KMS-11 (cell line): ENCODE results near the gene ITIH1.
"Not testable (repeated sequence)": the region's sequence is repeated elsewhere in the genome, so short reads cannot be mapped to it uniquely, and the experiment has no call there.

Experiments
- H2AFZ ChIP-seq: fragments of 200-600 bp; sonication (generic); 2 replicates; pipeline ENCODE4 v1.6.1; 2016; ENCODE audit warnings: antibody characterized with exemption, mixed run types, low read depth
- H3K27ac ChIP-seq: fragments of 200-600 bp; sonication (generic); 2 replicates; pipeline ENCODE4 v1.6.1; 2016; ENCODE audit warnings: mild to moderate bottlenecking, mixed run types
- H3K27me3 ChIP-seq: fragments of 200-600 bp; sonication (generic); 2 replicates; pipeline ENCODE4 v1.6.1; 2017; ENCODE audit warnings: mild to moderate bottlenecking, low read depth, mixed run types, moderate library complexity; ENCODE audit not compliant: insufficient read depth
- H3K36me3 ChIP-seq: fragments of 200-600 bp; sonication (generic); 2 replicates; pipeline ENCODE4 v1.6.1; 2017; ENCODE audit warnings: mild to moderate bottlenecking, mixed run types; ENCODE audit not compliant: insufficient read depth
- H3K4me1 ChIP-seq: fragments of 200-600 bp; sonication (generic); 2 replicates; pipeline ENCODE4 v1.6.1; 2016; ENCODE audit warnings: mild to moderate bottlenecking, low read depth, mixed run types; ENCODE audit not compliant: poor library complexity, severe bottlenecking
- H3K4me2 ChIP-seq: fragments of 200-600 bp; sonication (generic); 2 replicates; pipeline ENCODE4 v1.7.0; 2016; ENCODE audit warnings: mild to moderate bottlenecking, mixed run types
- H3K4me3 ChIP-seq: fragments of 200-600 bp; sonication (generic); IDR thresholded peaks from 2 replicates; pipeline ENCODE4 v1.6.1; 2017; ENCODE audit warnings: low read depth, low read length, mixed read lengths; ENCODE audit not compliant: insufficient read depth
- H3K79me2 ChIP-seq: fragments of 200-600 bp; sonication (generic); 2 replicates; pipeline ENCODE4 v1.6.1; 2016; ENCODE audit warnings: low read depth, mixed run types; ENCODE audit not compliant: insufficient read depth
- H3K9ac ChIP-seq: fragments of 200-600 bp; sonication (generic); 2 replicates; pipeline ENCODE4 v1.6.1; 2016; ENCODE audit warnings: mild to moderate bottlenecking, mixed run types
- H4K20me1 ChIP-seq: fragments of 200-600 bp; sonication (generic); 2 replicates; pipeline ENCODE4 v1.6.1; 2016; ENCODE audit warnings: mild to moderate bottlenecking, mixed run types; ENCODE audit not compliant: insufficient read depth
- TF ChIP-seq, protein P1 (sequence below): fragments of 200-600 bp; sonication (generic); conservative IDR thresholded peaks from 2 replicates; pipeline ENCODE4 v1.6.1; 2017; ENCODE audit warnings: low read depth, mild to moderate bottlenecking, antibody characterized with exemption, low read length, moderate library complexity, mixed read lengths

ITIH1 gene

DNA sequence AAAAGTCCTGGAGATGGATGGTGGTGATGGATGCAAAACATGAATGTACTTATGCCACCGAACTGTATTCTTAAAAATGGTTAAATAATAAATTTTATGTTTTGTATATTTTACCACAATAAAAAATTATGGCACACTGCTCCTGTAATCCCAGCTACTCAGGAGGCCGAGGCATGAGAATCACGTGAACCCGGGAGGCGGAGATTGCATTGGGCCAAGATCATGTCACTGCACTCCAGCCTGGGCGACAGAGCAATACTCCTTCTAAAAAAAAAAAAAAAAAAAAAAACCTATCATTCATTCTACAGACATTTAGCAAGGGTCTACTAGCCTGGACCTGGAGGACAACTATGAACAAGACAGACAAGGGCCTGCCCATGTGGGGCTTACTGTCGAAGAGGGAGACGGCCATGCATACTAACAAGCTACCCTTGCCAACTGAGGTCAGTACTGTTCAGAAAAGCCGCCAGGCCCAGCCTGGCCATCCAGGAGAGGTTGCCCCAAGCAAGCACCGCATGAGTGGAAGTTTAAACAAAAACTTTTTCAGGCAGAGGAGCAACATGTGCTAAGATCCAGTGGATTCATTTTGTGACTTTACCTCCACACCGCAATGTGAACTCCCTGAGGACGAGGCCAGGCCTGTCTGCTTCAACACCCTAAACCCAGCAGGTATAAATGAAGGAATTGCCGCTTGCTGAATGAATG lies 3.9 kb upstream of the ITIH1 start:
- Histone ChIP-seq H3K36me3 (no peaks in the 10 kb centered on the region), H3K9ac (no peak overlapping the region), H3K27ac (no peak overlapping the region), H3K79me2 (no peaks in the 10 kb centered on the region), H2AFZ (no peak overlapping the region), H3K4me3 (no peak overlapping the region), H4K20me1 (no peaks in the 10 kb centered on the region), H3K27me3 (no peaks in the 10 kb centered on the region), H3K4me1 (peaks cover 9% of the 10 kb centered on the region), H3K4me2 (no peak overlapping the region)
- TF ChIP-seq, protein P1, sequence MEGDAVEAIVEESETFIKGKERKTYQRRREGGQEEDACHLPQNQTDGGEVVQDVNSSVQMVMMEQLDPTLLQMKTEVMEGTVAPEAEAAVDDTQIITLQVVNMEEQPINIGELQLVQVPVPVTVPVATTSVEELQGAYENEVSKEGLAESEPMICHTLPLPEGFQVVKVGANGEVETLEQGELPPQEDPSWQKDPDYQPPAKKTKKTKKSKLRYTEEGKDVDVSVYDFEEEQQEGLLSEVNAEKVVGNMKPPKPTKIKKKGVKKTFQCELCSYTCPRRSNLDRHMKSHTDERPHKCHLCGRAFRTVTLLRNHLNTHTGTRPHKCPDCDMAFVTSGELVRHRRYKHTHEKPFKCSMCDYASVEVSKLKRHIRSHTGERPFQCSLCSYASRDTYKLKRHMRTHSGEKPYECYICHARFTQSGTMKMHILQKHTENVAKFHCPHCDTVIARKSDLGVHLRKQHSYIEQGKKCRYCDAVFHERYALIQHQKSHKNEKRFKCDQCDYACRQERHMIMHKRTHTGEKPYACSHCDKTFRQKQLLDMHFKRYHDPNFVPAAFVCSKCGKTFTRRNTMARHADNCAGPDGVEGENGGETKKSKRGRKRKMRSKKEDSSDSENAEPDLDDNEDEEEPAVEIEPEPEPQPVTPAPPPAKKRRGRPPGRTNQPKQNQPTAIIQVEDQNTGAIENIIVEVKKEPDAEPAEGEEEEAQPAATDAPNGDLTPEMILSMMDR, result no peak

GRCh38 chr3:52774066-52774713 lies 3.2 kb upstream of the ITIH1 start:
- Histone ChIP-seq H3K79me2 (no peaks in the 10 kb centered on the region), H2AFZ (no peak overlapping the region), H3K4me1 (peaks cover 9% of the 10 kb centered on the region), H3K9ac (no peak overlapping the region), H3K36me3 (no peaks in the 10 kb centered on the region), H3K27me3 (no peaks in the 10 kb centered on the region), H3K4me3 (no peak overlapping the region), H3K4me2 (no peak overlapping the region), H3K27ac (no peak overlapping the region), H4K20me1 (no peaks in the 10 kb centered on the region)
- TF ChIP-seq, protein P1, result no peak

DNA sequence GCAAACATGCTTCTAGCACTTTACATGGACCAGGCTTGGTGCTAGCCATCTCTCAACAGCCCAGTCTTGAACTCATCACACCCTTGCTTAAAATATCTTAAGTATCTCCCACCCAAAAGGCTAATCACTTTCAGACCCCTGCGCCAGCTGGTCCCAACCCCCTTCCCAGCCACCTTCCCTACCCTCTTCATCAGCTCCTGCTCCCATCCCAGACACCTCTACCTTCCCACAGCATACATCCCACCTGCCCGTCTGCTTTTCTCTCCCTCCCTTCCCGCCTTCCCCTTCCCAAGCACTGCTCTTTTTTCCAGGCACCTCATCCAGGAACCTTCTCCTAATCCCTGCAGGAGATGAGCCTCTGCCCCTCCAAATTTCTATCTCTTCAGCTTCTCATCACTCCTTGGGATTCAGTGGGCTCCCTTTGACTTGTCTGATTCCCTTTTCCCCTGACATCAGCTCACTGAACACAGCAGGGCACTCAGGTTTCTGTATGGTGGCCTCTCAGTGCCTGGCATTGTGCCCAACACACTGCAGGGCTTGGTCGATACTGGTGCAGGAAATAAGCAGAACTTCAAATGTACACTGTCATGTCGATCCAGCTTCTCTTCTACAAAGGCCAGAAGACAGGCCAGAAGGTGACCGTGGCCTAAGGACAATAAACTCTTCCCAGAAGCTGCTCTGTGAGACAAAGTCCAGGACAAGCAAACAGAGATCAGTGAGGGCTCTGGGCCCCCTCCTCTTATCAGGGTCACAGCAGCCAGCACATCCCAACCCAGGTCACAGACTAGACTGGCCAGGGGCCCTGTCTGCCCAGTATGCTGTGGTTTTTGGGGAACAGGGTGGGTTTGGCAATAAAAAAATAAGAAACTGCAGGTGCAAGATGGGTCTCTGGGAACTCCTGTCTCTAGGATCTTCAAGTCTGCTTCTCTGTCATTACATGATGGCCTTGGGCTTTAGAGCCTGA lies 2.2 kb upstream of the ITIH1 start:
- no peaks in the 10 kb centered on the region for H3K79me2 ChIP-seq
- TF ChIP-seq, protein P1, result no peak
- no peaks in the 10 kb centered on the region for H3K4me1 ChIP-seq
- H2AFZ ChIP-seq, result peak overlapping the region; percentile 14; the same call in 1 of the 2 replicates
- H3K4me2 ChIP-seq, result no peak overlapping the region
- H3K36me3 ChIP-seq, result no peaks in the 10 kb centered on the region
- H4K20me1 ChIP-seq, result no peaks in the 10 kb centered on the region
- no peaks in the 10 kb centered on the region for H3K27me3 ChIP-seq
- no peak overlapping the region for H3K4me3 ChIP-seq
- no peak overlapping the region for H3K9ac ChIP-seq
- H3K27ac ChIP-seq, result no peak overlapping the region

GRCh38 chr3:52775877-52776276 lies 1.5 kb upstream of the ITIH1 start:
- H3K79me2 ChIP-seq, result no peaks in the 10 kb centered on the region
- TF ChIP-seq, protein P1, result no peak
- H3K9ac ChIP-seq, result no peak overlapping the region
- no peaks in the 10 kb centered on the region for H3K36me3 ChIP-seq
- H3K27ac ChIP-seq, result no peak overlapping the region
- no peaks in the 10 kb centered on the region for H3K4me1 ChIP-seq
- H2AFZ ChIP-seq, result peak overlapping the region; percentile 14; the same call in 1 of the 2 replicates
- no peaks in the 10 kb centered on the region for H4K20me1 ChIP-seq
- H3K27me3 ChIP-seq, result no peaks in the 10 kb centered on the region
- no peak overlapping the region for H3K4me2 ChIP-seq
- no peak overlapping the region for H3K4me3 ChIP-seq

- not testable (repeated sequence) for H2AFZ ChIP-seq, H3K36me3 ChIP-seq, H3K4me3 ChIP-seq, H4K20me1 ChIP-seq, H3K79me2 ChIP-seq, H3K27me3 ChIP-seq, H3K9ac ChIP-seq, H3K27ac ChIP-seq, H3K4me1 ChIP-seq, H3K4me2 ChIP-seq
Observed at GRCh38 chr3:52776486-52776885, 913 bp upstream of the ITIH1 start.
